Measurements from ENCODE around the gene FMNL1. TPM values are rescaled to one million over a fixed set of nuclear protein-coding genes. Genes with fewer than 3 reads are reported as not detected.
"Not testable (repeated sequence)": the region's sequence is repeated elsewhere in the genome, so short reads cannot be mapped to it uniquely, and the experiment has no call there.

Gene FMNL1
- total RNA-seq, 2 donors from 2014 or later, result 3.5 to 4.5 TPM

DNA sequence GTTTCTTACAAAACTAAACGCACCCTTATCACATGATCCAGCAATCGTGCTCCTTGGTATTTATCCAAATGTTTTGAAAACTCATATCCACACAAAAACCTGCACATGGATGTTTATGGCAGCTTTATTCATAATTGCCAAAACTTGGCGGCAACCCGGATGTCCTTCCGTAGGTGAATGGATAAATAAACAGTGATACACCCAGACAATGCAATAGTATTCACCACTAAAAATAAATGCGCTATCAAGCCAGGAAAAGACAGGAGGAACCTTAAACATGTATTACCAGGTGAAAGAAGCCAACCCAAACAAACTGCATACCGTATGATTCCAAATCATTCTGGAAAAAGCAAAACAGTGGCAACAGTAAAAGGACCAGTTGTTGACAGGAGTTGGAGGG lies 30.2 kb downstream of the FMNL1 start:
- no peak overlapping the region for H3K4me3 ChIP-seq (ENCODE audit: low read length)
- peaks cover 4% of the 10 kb centered on the region for H3K36me3 ChIP-seq (ENCODE audit: control insufficient read depth, insufficient read depth, low read length)
- no peak for TF ChIP-seq CTCF (conservative IDR thresholded peaks at IDR 0.05)
- H3K9ac ChIP-seq (ENCODE audit: extremely low read depth, low read length, poor library complexity, severe bottlenecking), result no peak overlapping the region
- no peak for DNase-seq
- peaks cover 9% of the 10 kb centered on the region for H3K36me3 Mint-ChIP-seq (ENCODE audit: low read depth)
- H3K4me1 ChIP-seq (ENCODE audit: control insufficient read depth, insufficient read depth, low read length), result peaks cover 9% of the 10 kb centered on the region
- H3K27ac ChIP-seq (ENCODE audit: low read depth, low read length), result no peak overlapping the region
- H3K27ac Mint-ChIP-seq, result no peak overlapping the region
- no peaks in the 10 kb centered on the region for H3K9me3 ChIP-seq (ENCODE audit: control insufficient read depth, low read length)
- H3K27me3 Mint-ChIP-seq (ENCODE audit: insufficient read depth), result peaks cover 12% of the 10 kb centered on the region
- 92% methylated on average over 7 of the region's 7 CpGs for WGBS, 2 experiments (ENCODE audit: insufficient coverage in 1 of 2, insufficient read length in 1 of 2)
- H3K4me3 Mint-ChIP-seq, result no peak overlapping the region
- H3K4me1 Mint-ChIP-seq, result peaks cover 21% of the 10 kb centered on the region
- no peaks in the 10 kb centered on the region for H3K9me3 Mint-ChIP-seq
- no peaks in the 10 kb centered on the region for H3K27me3 ChIP-seq (ENCODE audit: control insufficient read depth, insufficient read depth, low read length, poor library complexity, severe bottlenecking)

GRCh38 chr17:45253237-45253636 lies 31.6 kb downstream of the FMNL1 start:
- not testable (repeated sequence) for H3K27me3 ChIP-seq (ENCODE audit: control insufficient read depth, insufficient read depth, low read length, poor library complexity, severe bottlenecking); H3K9me3 ChIP-seq (ENCODE audit: control insufficient read depth, low read length); H3K4me3 ChIP-seq (ENCODE audit: low read length); H3K27ac Mint-ChIP-seq; H3K36me3 ChIP-seq (ENCODE audit: control insufficient read depth, insufficient read depth, low read length); H3K4me3 Mint-ChIP-seq; H3K27ac ChIP-seq (ENCODE audit: low read depth, low read length); H3K36me3 Mint-ChIP-seq (ENCODE audit: low read depth); H3K4me1 ChIP-seq (ENCODE audit: control insufficient read depth, insufficient read depth, low read length); H3K9ac ChIP-seq (ENCODE audit: extremely low read depth, low read length, poor library complexity, severe bottlenecking); H3K9me3 Mint-ChIP-seq; DNase-seq
- Mint-ChIP-seq H3K4me1 (peaks cover 28% of the 10 kb centered on the region), H3K27me3 (ENCODE audit: insufficient read depth) (peaks cover 11% of the 10 kb centered on the region)
- 98 to 100% methylated on average over 4 to 7 of the region's 7 CpGs for WGBS, 2 experiments (ENCODE audit: insufficient coverage in 1 of 2, insufficient read length in 1 of 2)

DNA sequence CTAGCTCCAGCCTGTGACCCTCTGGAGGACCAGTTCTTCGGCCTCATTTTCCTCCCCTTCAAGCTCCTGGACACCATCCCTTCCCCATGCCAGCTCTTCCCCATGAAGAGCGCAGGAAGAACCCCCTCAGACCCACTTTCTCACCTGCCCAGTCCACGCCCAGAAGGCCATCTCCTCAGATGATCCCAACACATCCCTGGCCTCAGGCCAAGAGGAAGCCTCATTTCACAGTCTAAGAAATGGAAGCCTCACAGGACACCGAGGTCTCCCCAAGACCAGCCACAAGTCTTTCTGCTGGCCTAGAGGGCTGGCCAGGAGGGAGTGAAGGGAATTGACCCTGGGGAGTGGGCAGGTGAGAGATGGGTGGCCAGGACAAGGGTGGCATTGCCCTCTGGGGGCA lies 32.2 kb downstream of the FMNL1 start:
- H3K27ac Mint-ChIP-seq, result no peak overlapping the region
- Histone ChIP-seq H3K4me3 (ENCODE audit: low read length) (no peak overlapping the region), H3K27me3 (ENCODE audit: control insufficient read depth, insufficient read depth, low read length, poor library complexity, severe bottlenecking) (no peaks in the 10 kb centered on the region), H3K36me3 (ENCODE audit: control insufficient read depth, insufficient read depth, low read length) (peaks cover 4% of the 10 kb centered on the region), H3K9me3 (ENCODE audit: control insufficient read depth, low read length) (no peaks in the 10 kb centered on the region), H3K4me1 (ENCODE audit: control insufficient read depth, insufficient read depth, low read length) (peaks cover 6% of the 10 kb centered on the region), H3K27ac (ENCODE audit: low read depth, low read length) (no peak overlapping the region), H3K9ac (ENCODE audit: extremely low read depth, low read length, poor library complexity, severe bottlenecking) (no peak overlapping the region)
- TF ChIP-seq CTCF (conservative IDR thresholded peaks at IDR 0.05), result no peak
- peaks cover 12% of the 10 kb centered on the region for H3K27me3 Mint-ChIP-seq (ENCODE audit: insufficient read depth)
- no peak overlapping the region for H3K4me3 Mint-ChIP-seq
- WGBS, 2 experiments (ENCODE audit: insufficient coverage in 1 of 2, insufficient read length in 1 of 2), result 82 to 96% methylated on average over 3 to 4 of the region's 4 CpGs
- DNase-seq, result no peak
- H3K4me1 Mint-ChIP-seq, result peaks cover 23% of the 10 kb centered on the region
- no peaks in the 10 kb centered on the region for H3K9me3 Mint-ChIP-seq
- peaks cover 9% of the 10 kb centered on the region for H3K36me3 Mint-ChIP-seq (ENCODE audit: low read depth)

DNA sequence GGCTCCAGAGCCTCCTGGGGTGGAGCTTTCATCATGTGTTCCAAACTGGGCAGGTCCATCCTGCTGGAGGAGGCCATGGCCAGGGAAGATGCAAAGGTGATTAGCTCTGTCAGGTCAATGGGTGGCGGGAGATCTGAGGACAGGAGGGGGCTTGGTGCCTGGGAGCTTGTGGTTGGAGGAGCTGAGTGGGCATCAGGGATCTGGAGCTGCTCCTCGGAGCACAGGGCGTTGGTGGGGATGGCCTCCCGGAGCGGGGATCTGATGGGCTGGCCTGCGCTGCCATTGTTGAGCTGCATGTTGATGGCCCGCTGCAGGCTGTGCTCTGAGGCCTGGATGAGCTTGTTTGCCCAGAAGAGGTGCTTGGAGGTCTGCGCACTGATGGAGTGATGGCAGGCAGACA lies 33.7 kb downstream of the FMNL1 start:
- DNase-seq, result no peak
- H3K9me3 ChIP-seq (ENCODE audit: control insufficient read depth, low read length), result no peaks in the 10 kb centered on the region
- peaks cover 6% of the 10 kb centered on the region for H3K4me1 ChIP-seq (ENCODE audit: control insufficient read depth, insufficient read depth, low read length)
- no peak overlapping the region for H3K4me3 ChIP-seq (ENCODE audit: low read length)
- no peak overlapping the region for H3K27ac ChIP-seq (ENCODE audit: low read depth, low read length)
- H3K36me3 ChIP-seq (ENCODE audit: control insufficient read depth, insufficient read depth, low read length), result peaks cover under 1% of the 10 kb centered on the region
- H3K4me3 Mint-ChIP-seq, result no peak overlapping the region
- H3K9ac ChIP-seq (ENCODE audit: extremely low read depth, low read length, poor library complexity, severe bottlenecking), result no peak overlapping the region
- H3K4me1 Mint-ChIP-seq, result peaks cover 21% of the 10 kb centered on the region
- 95 to 98% methylated on average over 7 to 8 of the region's 8 CpGs for WGBS, 2 experiments (ENCODE audit: insufficient coverage in 1 of 2, insufficient read length in 1 of 2)
- no peaks in the 10 kb centered on the region for H3K27me3 ChIP-seq (ENCODE audit: control insufficient read depth, insufficient read depth, low read length, poor library complexity, severe bottlenecking)
- peaks cover 2% of the 10 kb centered on the region for H3K36me3 Mint-ChIP-seq (ENCODE audit: low read depth)
- peaks cover 18% of the 10 kb centered on the region for H3K27me3 Mint-ChIP-seq (ENCODE audit: insufficient read depth)
- TF ChIP-seq CTCF (conservative IDR thresholded peaks at IDR 0.05), result no peak
- H3K27ac Mint-ChIP-seq, result no peak overlapping the region
- H3K9me3 Mint-ChIP-seq, result no peaks in the 10 kb centered on the region

Measured in endodermal cell (in vitro differentiated cells).